Osteocyte (in vitro differentiated cells): Measurements from ENCODE around the gene TM4SF20. TPM values are rescaled to one million over a fixed set of nuclear protein-coding genes. Genes with fewer than 3 reads are reported as not detected.

ENCODE experiments used
- DNase-seq: peaks from one replicate; pipeline ENCODE4 v3.0.0; 2021; ENCODE audit warnings: mixed read lengths; ENCODE audit not compliant: unreplicated experiment; ENCODE audit errors: extremely low spot score
- H3K27ac Mint-ChIP-seq: one replicate; pipeline ENCODE4 v1.8.0; 2021; ENCODE audit warnings: mild to moderate bottlenecking, mixed read lengths; ENCODE audit not compliant: unreplicated experiment
- H3K27me3 Mint-ChIP-seq: one replicate; pipeline ENCODE4 v1.8.0; 2021; ENCODE audit warnings: mixed read lengths; ENCODE audit not compliant: unreplicated experiment
- H3K36me3 Mint-ChIP-seq: one replicate; pipeline ENCODE4 v1.8.0; 2021; ENCODE audit warnings: mixed read lengths; ENCODE audit not compliant: unreplicated experiment
- H3K4me1 Mint-ChIP-seq: one replicate; pipeline ENCODE4 v1.8.0; 2021; ENCODE audit warnings: mixed read lengths; ENCODE audit not compliant: unreplicated experiment
- H3K4me3 Mint-ChIP-seq: one replicate; pipeline ENCODE4 v1.8.0; 2021; ENCODE audit warnings: mild to moderate bottlenecking, moderate library complexity, mixed read lengths; ENCODE audit not compliant: unreplicated experiment
- H3K9me3 Mint-ChIP-seq: one replicate; pipeline ENCODE4 v1.8.0; 2021; ENCODE audit warnings: mixed read lengths; ENCODE audit not compliant: unreplicated experiment
- CTCF ChIP-seq: fragments of 200-600 bp; sonication (generic); IDR thresholded peaks from 2 replicates; pipeline ENCODE4 v1.5.0; 2021; ENCODE audit warnings: antibody characterized with exemption, mild to moderate bottlenecking, moderate library complexity
- total RNA-seq: library from RNA; stranded (reverse); gene quantifications from 2 replicates; pipeline ENCODE4 v1.2.1, GENCODE V29; 2021

TM4SF20 gene
- total RNA-seq, 1 donor from 2014 or later: not detected

GRCh38 chr2:227378371-227378782, 729 bp downstream of the TM4SF20 start:
- H3K9me3 Mint-ChIP-seq: no peaks in the 10 kb centered on the region
- H3K27me3 Mint-ChIP-seq: peaks cover 17% of the 10 kb centered on the region
- TF ChIP-seq CTCF: no peak
- H3K4me3 Mint-ChIP-seq: no peak overlapping the region
- no peak for DNase-seq
- no peak overlapping the region for H3K27ac Mint-ChIP-seq
- H3K36me3 Mint-ChIP-seq: no peaks in the 10 kb centered on the region
- no peaks in the 10 kb centered on the region for H3K4me1 Mint-ChIP-seq

GRCh38 chr2:227377467-227378351, 1.4 kb downstream of the TM4SF20 start:
- H3K36me3 Mint-ChIP-seq: no peaks in the 10 kb centered on the region
- H3K27ac Mint-ChIP-seq: no peak overlapping the region
- H3K27me3 Mint-ChIP-seq: peaks cover 15% of the 10 kb centered on the region
- no peaks in the 10 kb centered on the region for H3K9me3 Mint-ChIP-seq
- no peak overlapping the region for H3K4me3 Mint-ChIP-seq
- TF ChIP-seq CTCF: no peak
- H3K4me1 Mint-ChIP-seq: no peaks in the 10 kb centered on the region
- no peak for DNase-seq

- H3K27ac Mint-ChIP-seq: no peak overlapping the region
- no peaks in the 10 kb centered on the region for H3K9me3 Mint-ChIP-seq
- no peaks in the 10 kb centered on the region for H3K4me1 Mint-ChIP-seq
- TF ChIP-seq CTCF: no peak
- DNase-seq: no peak
- no peak overlapping the region for H3K4me3 Mint-ChIP-seq
- no peaks in the 10 kb centered on the region for H3K36me3 Mint-ChIP-seq
- H3K27me3 Mint-ChIP-seq: peaks cover 8% of the 10 kb centered on the region
Observed at GRCh38 chr2:227376656-227377396, 2.3 kb downstream of the TM4SF20 start.

- no peaks in the 10 kb centered on the region for H3K4me1 Mint-ChIP-seq
- DNase-seq: no peak
- TF ChIP-seq CTCF: no peak
- H3K4me3 Mint-ChIP-seq: no peak overlapping the region
- H3K9me3 Mint-ChIP-seq: no peaks in the 10 kb centered on the region
- no peaks in the 10 kb centered on the region for H3K36me3 Mint-ChIP-seq
- peaks cover 4% of the 10 kb centered on the region for H3K27me3 Mint-ChIP-seq
- no peak overlapping the region for H3K27ac Mint-ChIP-seq
Observed at GRCh38 chr2:227374158-227374557, 4.9 kb downstream of the TM4SF20 start.

GRCh38 chr2:227373389-227373788, 5.7 kb downstream of the TM4SF20 start:
- DNase-seq: no peak
- Mint-ChIP-seq H3K27me3 (peaks cover 4% of the 10 kb centered on the region), H3K9me3 (no peaks in the 10 kb centered on the region), H3K36me3 (no peaks in the 10 kb centered on the region), H3K27ac (no peak overlapping the region), H3K4me3 (no peak overlapping the region), H3K4me1 (no peaks in the 10 kb centered on the region)
- TF ChIP-seq CTCF: no peak
